ENCODE data around the gene MRPS35.

- no peak for TF ChIP-seq CTCF (IDR thresholded peaks at IDR 0.05)
- no peak for TF ChIP-seq POLR2A (IDR thresholded peaks at IDR 0.05)
- TF ChIP-seq POLR2AphosphoS5 (IDR thresholded peaks at IDR 0.05): no peak
- TF ChIP-seq EP300 (IDR thresholded peaks at IDR 0.05): no peak
Measured at GRCh38 chr12:27673101-27673718, 37.4 kb upstream of the MRPS35 start.

Data from gastroesophageal sphincter (tissue), 3 donors.